Skin of body (tissue), 2 donors: ENCODE data around the gene ENGASE. TPM values are rescaled to one million over a fixed set of nuclear protein-coding genes. Genes with fewer than 3 reads are reported as not detected.

Source experiments
- DNase-seq: peaks from one replicate; lab custom pipeline; 2025; lab: John Stamatoyannopoulos, UW
- total RNA-seq: library from RNA; depleted of rRNA; stranded (reverse); fragments of >200 nt; gene quantifications from one replicate; pipeline ENCODE4 v1.2.3, GENCODE V29; 2014

ENGASE gene
- total RNA-seq, 1 donor from 2014 or later: 24.7 TPM

DNA sequence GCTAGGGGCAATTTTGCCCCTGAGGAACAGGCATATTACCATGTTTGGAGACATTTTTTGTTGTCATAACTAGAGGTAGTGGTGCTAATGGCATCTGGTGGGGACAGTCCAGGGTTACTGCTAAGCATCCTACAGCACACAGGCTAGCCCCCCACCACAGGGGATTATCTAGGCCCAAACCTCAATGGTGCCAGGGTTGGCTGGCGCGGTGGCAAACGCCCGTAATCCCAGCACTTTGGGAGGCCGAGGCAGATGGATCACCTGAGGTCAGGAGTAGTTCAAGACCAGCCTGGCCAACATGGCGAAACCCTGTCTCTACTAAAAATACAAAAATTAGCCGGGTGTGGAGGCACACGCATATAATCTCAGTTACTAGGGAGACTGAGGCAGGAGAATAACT lies 35.5 kb upstream of the ENGASE start:
- no peak for DNase-seq

DNA sequence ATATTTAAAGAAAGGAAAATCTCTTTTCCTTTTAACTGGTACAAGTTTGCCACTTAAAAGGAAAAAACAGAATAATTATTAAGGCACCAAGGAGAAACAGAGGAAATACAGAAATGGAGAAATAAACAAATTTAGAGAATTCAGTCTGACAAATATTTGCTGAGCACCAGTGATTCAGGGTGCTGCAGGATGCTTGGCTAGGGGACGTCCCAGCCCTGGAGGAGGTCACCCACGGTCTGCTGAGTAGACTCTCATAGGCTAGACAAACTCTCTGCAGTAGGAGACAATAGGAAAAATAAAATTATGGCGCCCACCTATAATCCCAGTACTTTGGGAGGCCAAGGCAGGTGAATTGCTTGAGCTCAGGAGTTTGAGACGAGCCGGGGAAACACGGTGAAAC lies 34.7 kb upstream of the ENGASE start:
- DNase-seq: no peak

DNA sequence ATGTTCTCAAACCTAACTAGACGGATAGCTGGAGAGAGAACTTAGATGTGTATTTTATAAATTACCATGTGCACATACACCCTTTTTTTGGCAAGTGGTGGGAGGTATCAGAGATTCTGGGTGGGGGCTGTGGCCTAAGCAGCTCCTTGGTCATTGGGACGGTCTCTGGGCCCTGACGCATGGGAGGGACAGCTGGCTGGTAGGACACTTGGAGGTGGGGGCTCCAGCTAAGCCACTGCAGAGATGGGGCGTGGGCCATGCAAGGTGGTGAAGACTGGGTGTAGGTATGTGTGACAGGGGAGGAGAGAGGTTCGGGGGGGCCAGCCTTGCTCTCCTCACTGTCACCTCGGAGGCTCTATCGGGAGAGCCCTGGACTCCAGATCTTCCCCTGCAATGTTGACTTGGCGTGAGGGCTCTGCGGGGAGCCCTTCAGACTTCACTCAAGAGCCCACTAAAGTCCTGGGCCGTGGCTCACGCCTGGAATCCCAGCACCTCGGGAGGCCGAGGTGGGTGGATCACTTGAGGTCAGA lies 33.5 kb upstream of the ENGASE start:
- DNase-seq: no peak

DNA sequence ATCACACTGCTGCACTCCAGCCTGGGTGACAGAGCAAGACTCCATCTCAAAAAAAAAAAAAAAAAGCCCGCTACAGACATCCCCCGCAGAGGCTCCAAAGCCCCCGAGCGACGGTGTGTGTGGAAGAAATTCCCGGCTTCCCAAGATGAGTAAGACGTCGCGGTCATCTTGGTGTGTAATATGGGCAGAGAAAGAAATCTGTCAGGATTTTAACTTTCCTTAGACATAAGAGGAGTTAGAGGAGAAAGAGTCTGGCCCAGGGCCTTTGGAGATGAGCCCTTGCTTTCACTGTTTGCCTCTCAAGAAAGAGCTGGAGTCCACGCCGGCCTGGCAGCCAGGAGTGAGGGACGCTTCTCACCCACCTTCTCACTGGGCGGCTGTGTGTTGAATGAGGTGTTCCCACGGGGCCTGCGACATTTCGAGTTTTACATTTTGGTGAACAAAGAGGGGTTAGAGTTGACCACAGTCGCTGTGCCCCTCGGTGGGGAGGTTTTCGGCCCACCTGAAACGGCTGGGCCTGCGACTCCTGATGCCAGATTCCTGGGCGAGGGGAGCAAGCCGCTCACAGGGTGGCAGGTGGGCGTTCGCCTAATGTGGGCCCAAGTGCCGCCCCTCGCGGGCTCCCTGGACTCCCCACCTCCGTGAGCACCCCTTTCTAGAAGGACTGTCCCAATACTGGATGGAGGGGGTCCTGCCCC lies 32.8 kb upstream of the ENGASE start:
- no peak for DNase-seq

DNA sequence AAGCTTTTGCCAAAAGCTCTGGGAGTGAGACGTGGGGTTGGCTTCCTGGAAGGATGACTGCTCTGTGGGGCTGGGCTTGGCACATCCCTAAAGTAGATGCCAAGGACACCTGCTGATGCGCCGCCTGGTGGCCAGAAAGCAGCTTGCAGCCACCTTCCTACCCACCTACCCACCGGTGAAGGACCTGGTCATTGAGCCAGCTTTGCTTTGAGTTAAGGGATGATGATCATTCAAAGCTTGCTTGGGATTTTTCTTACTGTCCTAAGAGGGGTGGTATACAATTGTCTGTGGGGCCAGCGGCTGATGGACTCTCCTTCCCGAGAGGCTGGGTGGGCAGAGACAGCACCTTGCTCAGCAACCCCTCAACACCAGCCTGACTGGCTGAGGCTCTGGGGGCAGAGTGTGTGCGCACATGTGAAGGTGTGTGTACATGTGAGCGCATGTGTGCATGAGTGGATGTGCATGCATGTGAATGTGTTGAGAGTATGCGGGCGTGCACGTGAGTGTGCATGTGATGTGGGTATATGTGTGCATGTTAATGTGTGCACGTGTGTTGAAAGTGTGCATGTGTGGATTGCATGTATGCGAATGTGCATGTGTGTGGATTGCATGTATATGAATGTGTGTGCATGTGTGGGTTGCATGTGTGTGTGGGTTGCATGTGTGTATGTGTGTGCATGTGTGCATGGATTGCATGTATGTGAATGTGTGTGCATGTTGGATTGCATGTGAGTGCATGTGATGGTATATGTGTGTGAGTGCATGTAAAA lies 32.0 kb upstream of the ENGASE start:
- no peak for DNase-seq

DNA sequence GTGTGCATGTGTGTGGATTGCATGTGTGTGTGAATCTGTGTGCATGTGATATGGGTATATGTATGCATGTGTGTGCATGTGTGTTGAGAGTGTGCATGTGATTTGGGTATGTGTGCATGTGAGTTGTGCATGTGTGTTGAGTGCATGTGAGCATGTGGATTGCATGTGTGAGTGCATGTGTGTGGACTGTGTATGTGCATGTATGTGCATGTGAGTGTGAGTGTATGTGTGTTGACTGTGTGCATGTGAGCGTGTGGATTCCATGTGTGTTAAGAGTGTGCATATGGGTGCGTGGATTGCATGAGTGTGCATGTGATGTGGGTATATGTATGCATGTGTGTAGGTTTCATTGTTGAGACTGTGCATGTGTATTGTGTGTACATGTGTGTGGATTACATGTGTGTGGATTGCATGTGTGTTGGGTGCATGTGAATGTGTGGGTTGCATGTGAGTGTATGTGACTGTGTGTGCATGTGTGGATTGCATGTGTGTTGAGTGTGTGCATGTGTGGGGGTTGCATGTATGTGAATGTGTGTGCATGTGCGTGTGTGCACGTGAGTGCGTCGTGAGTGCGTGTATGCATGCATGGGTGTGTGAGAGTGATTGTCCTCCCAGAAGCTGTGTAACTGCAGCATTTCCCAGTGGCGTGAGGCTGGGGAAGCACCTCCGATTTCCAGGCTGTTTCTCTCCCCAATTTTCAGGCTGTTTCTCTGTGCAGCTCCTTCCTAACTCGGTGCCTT lies 31.3 kb upstream of the ENGASE start:
- DNase-seq: no peak

DNA sequence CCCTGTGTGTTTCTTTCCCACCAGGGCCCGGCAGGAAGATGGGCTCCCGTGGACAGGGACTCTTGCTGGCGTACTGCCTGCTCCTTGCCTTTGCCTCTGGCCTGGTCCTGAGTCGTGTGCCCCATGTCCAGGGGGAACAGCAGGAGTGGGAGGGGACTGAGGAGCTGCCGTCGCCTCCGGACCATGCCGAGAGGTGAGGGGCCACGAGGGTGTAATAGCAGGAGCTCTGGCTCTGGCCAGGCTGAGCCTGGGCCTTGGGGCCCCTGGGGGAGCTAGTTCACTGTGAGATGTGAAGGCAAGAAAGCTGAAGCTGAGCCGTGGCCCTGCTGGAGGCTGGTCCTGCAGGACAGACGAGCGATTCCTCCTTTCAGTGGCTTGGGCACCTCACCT lies 30.7 kb upstream of the ENGASE start:
- DNase-seq: no peak

DNA sequence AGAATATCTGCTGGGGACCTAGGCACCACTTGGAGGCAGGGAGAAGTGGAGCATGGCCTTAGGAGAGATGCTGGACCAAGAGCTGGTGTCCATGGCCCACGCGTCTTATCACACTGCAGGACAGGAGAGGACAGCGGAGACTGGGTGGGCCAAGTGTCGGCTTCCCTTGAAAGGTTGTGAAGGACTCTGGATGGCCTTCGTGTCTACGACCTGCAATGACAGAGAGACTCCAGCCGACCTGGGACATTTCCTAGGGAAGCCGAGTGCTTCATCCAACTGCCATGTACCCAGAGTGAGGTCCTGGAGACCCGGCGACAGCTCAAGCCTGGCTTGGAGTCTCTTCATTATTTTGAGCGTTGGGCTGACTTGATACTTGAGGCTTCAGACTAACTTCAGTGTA lies 30.2 kb upstream of the ENGASE start:
- DNase-seq: no peak

DNA sequence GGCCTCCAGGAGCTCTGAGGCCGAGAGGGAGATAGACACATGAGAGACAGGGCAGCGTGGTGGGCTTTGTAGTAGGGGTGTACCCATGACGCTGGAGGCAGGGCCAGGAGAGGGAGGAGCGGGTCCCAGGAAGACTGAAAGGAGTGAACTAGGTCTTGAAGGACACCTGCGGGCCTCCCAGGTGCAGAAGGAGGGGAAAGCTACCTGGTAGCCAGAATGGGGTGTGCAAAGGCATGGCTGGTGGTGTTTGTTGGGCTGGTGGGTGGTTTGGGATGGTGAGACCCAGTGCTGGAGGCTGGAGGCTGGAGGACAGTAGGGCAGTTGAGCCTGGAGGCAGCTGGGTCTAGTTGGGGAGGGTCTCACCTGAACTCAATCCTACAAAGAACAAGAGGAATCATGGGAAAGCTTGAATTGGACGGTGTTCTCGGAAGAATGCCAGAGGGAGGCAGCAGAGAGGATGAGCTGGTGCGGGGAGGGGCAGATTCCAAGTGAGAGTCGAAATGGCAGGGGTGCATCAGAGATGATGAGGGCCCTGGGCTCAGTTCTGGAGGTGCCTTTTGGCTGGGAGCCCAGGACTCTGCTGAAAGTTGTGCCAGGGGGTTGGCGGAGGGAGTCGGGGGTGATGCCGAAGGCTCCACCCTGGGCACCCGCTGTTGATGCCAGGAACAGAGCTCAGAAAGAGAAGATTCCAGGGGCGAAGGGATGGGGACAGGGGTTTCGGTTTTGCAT lies 29.5 kb upstream of the ENGASE start:
- no peak for DNase-seq

DNA sequence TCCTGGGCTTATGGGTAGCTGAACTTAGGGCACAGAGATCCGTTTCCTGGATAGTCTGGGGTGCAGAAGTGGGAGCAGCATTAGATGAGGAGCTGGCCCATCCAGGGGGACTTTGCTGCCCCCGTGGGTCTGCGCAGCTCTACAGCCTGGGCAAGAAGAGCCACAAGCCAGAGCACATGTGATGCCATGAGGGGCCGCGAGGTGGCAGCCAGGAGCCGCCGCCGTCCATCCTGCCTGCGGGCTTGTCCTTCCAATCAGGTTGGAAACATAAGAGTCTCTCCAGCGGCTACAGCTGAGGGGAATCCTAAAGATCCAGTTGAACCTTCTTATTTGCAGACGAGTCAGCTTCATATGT lies 28.8 kb upstream of the ENGASE start:
- peak; percentile 56 for DNase-seq

DNA sequence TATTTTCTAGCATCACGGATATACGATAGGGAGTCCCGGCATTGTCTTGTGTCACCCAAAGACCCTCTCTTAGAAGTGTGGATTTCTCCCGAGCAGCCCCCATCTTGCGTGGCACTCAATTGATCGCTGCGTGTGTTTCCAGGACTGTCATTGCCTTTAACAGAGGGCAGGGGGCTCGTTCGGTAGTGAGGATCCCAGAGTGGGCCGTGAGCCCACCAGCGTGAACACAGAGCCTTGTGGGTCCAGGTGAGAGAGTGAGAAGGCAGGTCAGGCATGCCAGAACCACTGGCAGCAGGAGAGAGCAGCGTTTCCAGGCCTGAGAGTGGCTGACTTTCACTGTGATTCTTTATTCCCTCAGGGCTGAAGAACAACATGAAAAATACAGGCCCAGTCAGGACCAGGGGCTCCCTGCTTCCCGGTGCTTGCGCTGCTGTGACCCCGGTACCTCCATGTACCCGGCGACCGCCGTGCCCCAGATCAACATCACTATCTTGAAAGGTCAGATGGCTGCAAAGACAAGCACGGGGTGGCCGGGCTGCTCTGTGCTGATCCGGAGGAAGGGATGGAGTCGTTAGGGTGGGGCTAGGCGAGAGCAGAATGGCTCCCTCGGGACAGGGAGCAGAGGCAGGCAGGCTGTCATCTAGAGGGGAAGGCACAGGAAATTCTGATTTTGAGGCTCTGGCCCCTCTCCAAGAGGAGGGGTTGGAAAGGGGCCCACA lies 28.3 kb upstream of the ENGASE start:
- DNase-seq: no peak

DNA sequence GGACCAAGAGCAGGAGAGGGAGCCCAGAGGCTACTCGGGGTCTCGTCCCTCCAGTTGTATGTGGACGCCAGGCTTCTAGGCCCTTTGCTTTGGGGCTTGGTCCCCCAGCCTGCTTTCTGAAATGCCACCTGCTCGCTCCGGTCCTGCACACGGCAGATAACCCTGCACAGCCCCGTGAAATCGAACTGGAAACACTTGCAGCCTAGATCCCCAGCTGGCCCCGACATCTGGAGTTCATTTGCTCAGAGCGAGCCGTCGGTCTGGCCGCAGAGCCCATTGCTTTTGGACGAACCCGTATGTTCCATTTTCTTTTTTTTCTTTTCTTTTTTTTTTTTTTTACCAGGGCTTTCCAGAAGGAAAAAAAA lies 27.7 kb upstream of the ENGASE start:
- DNase-seq: peak; percentile 47

DNA sequence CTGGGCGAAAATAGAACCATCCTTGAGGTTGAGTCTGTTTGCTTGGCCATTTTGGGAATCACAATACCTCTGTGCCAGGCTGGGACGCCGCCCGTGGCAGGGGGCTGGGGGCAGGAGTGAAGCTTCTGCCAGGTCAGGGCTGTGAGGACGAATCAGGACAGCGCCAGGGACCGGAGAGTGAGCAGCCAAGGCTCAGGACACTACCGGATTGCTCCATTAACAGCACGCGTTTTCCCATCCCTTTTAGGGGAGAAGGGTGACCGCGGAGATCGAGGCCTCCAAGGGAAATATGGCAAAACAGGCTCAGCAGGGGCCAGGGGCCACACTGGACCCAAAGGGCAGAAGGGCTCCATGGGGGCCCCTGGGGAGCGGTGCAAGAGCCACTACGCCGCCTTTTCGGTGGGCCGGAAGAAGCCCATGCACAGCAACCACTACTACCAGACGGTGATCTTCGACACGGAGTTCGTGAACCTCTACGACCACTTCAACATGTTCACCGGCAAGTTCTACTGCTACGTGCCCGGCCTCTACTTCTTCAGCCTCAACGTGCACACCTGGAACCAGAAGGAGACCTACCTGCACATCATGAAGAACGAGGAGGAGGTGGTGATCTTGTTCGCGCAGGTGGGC lies 27.2 kb upstream of the ENGASE start:
- no peak for DNase-seq

DNA sequence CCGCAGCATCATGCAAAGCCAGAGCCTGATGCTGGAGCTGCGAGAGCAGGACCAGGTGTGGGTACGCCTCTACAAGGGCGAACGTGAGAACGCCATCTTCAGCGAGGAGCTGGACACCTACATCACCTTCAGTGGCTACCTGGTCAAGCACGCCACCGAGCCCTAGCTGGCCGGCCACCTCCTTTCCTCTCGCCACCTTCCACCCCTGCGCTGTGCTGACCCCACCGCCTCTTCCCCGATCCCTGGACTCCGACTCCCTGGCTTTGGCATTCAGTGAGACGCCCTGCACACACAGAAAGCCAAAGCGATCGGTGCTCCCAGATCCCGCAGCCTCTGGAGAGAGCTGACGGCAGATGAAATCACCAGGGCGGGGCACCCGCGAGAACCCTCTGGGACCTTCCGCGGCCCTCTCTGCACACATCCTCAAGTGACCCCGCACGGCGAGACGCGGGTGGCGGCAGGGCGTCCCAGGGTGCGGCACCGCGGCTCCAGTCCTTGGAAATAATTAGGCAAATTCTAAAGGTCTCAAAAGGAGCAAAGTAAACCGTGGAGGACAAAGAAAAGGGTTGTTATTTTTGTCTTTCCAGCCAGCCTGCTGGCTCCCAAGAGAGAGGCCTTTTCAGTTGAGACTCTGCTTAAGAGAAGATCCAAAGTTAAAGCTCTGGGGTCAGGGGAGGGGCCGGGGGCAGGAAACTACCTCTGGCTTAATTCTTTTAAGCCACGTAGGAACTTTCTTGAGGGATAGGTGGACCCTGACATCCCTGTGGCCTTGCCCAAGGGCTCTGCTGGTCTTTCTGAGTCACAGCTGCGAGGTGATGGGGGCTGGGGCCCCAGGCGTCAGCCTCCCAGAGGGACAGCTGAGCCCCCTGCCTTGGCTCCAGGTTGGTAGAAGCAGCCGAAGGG lies 26.4 kb upstream of the ENGASE start:
- DNase-seq: no peak

DNA sequence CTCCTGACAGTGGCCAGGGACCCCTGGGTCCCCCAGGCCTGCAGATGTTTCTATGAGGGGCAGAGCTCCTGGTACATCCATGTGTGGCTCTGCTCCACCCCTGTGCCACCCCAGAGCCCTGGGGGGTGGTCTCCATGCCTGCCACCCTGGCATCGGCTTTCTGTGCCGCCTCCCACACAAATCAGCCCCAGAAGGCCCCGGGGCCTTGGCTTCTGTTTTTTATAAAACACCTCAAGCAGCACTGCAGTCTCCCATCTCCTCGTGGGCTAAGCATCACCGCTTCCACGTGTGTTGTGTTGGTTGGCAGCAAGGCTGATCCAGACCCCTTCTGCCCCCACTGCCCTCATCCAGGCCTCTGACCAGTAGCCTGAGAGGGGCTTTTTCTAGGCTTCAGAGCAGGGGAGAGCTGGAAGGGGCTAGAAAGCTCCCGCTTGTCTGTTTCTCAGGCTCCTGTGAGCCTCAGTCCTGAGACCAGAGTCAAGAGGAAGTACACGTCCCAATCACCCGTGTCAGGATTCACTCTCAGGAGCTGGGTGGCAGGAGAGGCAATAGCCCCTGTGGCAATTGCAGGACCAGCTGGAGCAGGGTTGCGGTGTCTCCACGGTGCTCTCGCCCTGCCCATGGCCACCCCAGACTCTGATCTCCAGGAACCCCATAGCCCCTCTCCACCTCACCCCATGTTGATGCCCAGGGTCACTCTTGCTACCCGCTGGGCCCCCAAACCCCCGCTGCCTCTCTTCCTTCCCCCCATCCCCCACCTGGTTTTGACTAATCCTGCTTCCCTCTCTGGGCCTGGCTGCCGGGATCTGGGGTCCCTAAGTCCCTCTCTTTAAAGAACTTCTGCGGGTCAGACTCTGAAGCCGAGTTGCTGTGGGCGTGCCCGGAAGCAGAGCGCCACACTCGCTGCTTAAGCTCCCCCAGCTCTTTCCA lies 25.5 kb upstream of the ENGASE start:
- DNase-seq: no peak

DNA sequence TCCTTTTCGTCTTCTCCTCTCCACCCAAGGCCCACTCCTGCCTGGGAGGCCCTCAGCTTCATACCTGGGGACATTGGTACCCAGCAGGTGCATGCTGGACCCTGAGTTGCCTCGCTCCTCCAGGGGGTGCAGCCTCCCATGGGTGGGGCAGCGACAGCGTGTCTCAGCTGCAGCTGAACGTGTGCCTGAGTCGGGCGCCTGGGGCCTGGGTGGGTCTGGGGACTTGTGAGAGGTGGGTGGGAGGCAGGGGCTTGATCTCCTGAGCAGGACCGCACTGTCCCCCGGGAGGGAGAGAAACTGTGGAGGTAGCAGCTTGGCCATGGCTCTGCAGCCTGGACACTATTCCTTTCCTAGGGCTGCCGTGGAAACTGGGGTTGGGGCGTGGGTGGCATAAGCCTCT lies 24.8 kb upstream of the ENGASE start:
- no peak for DNase-seq

DNA sequence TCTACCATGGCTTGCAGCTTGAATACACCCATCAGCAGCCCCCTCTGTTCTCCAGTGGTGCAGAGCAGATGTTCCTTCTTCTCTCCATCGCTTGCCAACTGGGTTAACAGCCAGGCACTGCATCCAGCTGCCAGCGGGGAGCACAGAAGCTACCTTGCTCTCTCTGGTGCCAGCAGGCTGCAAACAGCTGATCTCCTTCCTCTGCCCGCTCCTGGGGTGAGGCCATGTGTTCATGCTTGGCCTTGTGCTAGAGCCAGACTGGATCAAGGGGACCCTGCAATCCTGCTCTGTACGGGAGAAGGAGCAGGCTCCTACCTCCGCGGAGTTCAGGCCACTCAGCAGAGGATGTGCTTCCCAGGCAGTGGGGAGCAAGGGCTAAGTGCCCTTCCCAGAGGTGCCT lies 24.1 kb upstream of the ENGASE start:
- DNase-seq: no peak

DNA sequence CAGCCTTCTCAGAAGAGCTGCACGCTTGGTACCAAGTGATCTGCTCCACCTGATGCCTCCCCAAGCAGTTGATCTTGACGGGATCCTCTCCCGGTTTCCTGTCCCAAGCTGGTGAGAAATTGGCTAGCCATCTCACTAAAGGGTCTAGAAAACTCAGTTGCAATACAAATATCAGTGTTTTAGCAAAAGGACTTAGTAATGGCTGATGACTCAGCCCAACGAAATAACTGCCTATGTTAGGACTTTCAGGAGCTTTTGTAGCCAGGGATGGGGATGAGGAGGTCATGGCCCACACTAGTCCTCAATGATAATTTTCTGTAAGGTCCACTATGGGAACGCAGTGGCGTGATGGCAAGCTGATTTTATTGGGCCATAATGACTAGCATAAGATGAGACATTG lies 23.3 kb upstream of the ENGASE start:
- no peak for DNase-seq
